ENCODE results near the gene CD33. TPM values are rescaled to one million over a fixed set of nuclear protein-coding genes. Genes with fewer than 3 reads are reported as not detected.

Gene CD33
- total and polyA plus RNA-seq, 8 donors = 3.3 to 26.4 (median 4.3) TPM

DNA sequence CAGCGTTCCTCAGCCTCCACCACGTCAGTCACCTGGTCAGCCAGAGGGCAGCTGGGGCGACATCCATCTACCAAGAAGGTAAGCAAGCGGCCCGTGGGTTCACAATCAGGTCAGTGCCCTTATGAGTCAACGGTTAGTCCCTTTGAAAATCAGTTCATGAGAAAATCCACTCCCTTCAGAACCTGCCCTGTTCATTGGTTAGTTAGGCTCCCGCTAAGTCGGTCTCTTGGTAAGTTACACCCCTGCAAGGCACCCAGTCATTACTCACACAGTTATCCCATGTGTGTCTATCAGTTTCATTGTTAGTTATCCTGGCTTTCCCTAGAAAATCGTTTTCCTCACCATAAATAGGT lies 26.6 kb downstream of the CD33 start:
- H3K27ac ChIP-seq = no peak overlapping the region
- ATAC-seq = no peak
- H3K27me3 ChIP-seq = peaks cover 0 to 26% of the 10 kb centered on the region in 2 donors
- intact Hi-C loops (cut with DNase I) = no loop called here
- no peaks in the 10 kb centered on the region for H3K36me3 ChIP-seq
- no peaks in the 10 kb centered on the region for H3K9me3 ChIP-seq
- no peak overlapping the region for H3K4me3 ChIP-seq
- peaks cover 0 to 17% of the 10 kb centered on the region in 2 donors for H3K4me1 ChIP-seq
- TF ChIP-seq, protein P1, sequence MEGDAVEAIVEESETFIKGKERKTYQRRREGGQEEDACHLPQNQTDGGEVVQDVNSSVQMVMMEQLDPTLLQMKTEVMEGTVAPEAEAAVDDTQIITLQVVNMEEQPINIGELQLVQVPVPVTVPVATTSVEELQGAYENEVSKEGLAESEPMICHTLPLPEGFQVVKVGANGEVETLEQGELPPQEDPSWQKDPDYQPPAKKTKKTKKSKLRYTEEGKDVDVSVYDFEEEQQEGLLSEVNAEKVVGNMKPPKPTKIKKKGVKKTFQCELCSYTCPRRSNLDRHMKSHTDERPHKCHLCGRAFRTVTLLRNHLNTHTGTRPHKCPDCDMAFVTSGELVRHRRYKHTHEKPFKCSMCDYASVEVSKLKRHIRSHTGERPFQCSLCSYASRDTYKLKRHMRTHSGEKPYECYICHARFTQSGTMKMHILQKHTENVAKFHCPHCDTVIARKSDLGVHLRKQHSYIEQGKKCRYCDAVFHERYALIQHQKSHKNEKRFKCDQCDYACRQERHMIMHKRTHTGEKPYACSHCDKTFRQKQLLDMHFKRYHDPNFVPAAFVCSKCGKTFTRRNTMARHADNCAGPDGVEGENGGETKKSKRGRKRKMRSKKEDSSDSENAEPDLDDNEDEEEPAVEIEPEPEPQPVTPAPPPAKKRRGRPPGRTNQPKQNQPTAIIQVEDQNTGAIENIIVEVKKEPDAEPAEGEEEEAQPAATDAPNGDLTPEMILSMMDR (IDR thresholded peaks at IDR 0.05) = no peak
- no peak for DNase-seq

DNA sequence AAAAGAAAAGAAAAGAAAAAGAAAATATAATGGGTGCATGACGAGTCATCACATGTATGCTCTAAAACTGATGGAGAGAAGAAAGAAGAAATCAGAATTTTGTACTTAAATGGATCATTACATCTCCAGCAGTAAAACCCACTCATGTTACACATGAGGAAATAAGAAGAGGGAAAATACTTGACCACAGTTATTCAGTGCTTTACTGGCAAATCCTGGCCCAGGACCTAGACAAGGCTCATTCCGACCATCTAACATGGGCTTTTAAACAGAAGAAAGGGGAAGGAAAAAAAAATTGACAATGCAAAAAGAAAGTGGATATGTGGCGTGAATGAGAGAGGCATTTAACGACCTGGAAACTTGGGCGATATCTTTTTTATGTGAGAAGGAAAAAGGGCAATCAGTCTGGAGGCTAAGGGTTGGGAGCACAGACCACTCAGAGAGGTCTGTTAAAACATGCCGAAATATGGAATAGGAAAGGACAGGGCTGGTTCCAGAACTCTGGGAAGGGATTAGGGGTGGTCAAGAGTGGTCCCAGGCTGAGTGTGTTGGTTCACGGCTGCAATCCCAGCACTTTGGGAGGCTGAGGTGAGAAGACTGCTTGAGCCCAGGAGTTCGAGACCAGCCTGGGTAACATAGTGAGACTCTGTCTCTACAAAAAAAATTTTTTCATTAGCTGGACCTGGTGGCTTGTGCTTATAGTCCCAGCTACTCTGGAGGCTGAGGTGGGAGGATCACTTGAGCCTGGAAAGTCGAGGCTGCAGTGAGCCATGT lies 27.6 kb downstream of the CD33 start:
- no peaks in the 10 kb centered on the region for H3K9me3 ChIP-seq
- no peaks in the 10 kb centered on the region for H3K36me3 ChIP-seq
- no peak overlapping the region for H3K27ac ChIP-seq
- H3K4me3 ChIP-seq = no peak overlapping the region
- H3K27me3 ChIP-seq = peaks cover 0 to 26% of the 10 kb centered on the region in 2 donors
- DNase-seq (no peak), ATAC-seq (no peak)
- H3K4me1 ChIP-seq = peaks cover 0 to 8% of the 10 kb centered on the region in 2 donors
- TF ChIP-seq, protein P1 (IDR thresholded peaks at IDR 0.05) = no peak
- intact Hi-C loops (cut with DNase I) = no loop called here

DNA sequence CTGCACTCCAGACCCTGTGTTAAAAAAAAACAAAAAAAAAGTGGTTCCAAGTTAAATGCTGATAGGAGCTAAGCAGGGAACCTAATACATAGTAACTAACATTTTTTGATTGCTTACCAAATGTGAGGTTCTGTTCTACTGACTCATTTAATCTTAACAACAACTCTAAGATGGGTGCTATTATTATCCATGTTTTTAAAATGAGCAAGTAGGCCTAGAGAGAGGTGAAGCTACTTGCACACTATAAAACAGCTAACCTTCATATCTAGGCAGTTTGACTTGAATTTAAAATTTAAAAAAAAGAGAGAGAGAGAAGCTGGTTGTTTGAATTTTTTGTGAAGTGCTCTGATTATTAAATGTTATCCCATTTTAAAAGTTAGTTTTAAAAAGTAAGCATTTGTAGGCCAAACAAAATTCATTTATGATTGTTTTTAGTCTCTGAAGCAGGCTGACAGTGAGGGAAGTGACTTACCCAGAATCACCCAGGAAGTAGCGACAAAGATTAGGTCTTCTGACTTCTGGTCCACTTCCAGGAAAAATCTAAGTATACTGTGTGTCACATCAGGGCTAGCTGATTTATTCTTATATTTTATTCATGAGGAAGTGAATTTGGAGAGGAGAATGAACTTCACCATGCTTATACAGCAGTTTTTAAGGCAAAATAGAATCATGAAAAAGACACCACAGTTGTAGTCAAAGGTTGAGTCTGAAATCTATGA lies 28.4 kb downstream of the CD33 start:
- H3K4me1 ChIP-seq = peaks cover 0 to 11% of the 10 kb centered on the region in 2 donors
- TF ChIP-seq, protein P1 (IDR thresholded peaks at IDR 0.05) = no peak
- H3K9me3 ChIP-seq = no peaks in the 10 kb centered on the region
- ATAC-seq (no peak), DNase-seq (no peak)
- intact Hi-C loops (cut with DNase I) = no loop called here
- H3K36me3 ChIP-seq = no peaks in the 10 kb centered on the region
- H3K27ac ChIP-seq = no peak overlapping the region
- peaks cover 0 to 26% of the 10 kb centered on the region in 2 donors for H3K27me3 ChIP-seq
- H3K4me3 ChIP-seq = no peak overlapping the region

DNA sequence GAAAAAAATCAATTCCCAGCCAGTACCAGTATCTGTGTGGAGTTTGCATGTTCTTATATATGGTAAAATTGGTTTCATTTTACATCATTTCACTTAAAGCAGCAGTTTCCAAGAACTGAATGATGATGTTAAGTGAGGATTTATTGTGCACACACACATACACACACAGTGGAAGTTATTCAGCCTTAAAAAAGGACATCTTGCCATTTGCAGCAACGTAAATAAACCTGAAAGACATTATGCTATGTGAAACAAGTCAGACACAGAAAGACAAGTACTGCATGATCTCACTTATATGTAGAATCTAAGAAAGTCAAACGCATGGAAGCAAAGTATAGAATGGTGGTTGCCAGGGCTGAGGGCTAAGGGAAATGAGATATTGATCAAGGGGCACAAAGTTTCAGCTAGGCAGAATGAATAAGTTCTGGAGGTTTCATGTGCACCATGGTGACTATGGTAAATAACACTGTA lies 31.3 kb downstream of the CD33 start:
- intact Hi-C loops (cut with DNase I) = no loop called here
- H3K4me1 ChIP-seq = peaks cover 0 to 13% of the 10 kb centered on the region in 2 donors
- no peak for DNase-seq
- H3K27me3 ChIP-seq = peaks cover 0 to 28% of the 10 kb centered on the region in 2 donors
- TF ChIP-seq, protein P1 (IDR thresholded peaks at IDR 0.05) = no peak
- H3K4me3 ChIP-seq = no peak overlapping the region
- ATAC-seq = no peak
- H3K27ac ChIP-seq = no peak overlapping the region
- H3K9me3 ChIP-seq = no peaks in the 10 kb centered on the region
- no peaks in the 10 kb centered on the region for H3K36me3 ChIP-seq

DNA sequence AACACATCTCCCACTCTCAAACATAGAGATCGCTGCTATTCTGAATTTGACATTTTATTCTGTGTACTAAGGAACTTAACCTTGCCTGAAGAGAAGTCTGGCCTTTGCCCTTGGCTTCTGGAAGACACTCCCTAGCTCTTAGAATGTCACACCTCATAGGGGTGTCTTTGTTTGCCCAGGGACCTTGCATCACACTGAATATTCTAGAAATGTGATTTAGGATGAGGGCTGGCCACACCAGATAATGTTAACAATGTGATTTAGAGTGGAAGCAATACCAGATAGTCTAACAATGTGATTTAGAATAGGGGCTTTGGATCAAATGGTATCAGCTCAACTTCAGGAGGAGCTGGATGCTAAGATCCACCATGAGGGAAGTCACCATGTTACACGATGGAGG lies 32.6 kb downstream of the CD33 start:
- TF ChIP-seq, protein P1 (IDR thresholded peaks at IDR 0.05) = no peak
- Histone ChIP-seq H3K36me3 (no peaks in the 10 kb centered on the region), H3K27ac (no peak overlapping the region), H3K4me3 (no peak overlapping the region), H3K27me3 (peaks cover 0 to 30% of the 10 kb centered on the region in 2 donors), H3K9me3 (no peaks in the 10 kb centered on the region), H3K4me1 (peaks cover 0 to 13% of the 10 kb centered on the region in 2 donors)
- ATAC-seq (no peak), DNase-seq (no peak)
- intact Hi-C loops (cut with DNase I) = no loop called here
